Measurements from ENCODE around the gene MSANTD2.

Gene MSANTD2

DNA sequence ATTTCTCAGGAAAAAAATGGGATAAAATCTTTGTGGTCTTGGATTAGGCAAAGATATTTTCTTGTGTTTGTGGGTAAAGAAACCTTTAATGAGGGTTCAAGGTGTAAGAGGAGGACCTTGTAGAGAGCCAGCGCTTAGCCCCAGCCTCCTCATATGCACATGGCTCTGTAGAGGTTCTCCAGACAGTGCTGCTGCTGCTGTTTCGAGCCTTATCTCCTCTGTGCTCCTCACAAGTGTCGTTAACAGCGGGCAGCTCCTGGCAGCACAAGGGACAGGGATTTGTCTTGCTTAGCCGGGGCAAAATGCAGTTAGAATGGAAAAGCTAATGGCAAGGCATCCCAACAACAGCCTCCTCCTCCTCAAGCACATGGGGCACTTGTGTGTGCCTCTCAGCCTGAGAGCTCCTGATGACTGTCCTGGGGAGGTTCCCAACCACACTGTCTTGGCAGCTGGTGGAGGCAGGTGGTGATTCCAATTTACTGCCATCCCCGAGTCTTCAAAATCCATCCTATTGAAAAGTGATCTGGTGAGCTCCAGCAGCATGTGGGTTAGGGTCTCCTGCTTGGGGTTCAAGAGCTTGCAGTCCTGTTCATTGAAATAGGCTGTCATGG is 7.6 kb upstream of the MSANTD2 start (continued):
- no peak for TF ChIP-seq ZFP30 (CRISPR knock-in tag; IDR thresholded peaks at IDR 0.05)
- TF ChIP-seq ZNF565 (CRISPR knock-in tag; conservative IDR thresholded peaks at IDR 0.05; ENCODE audit: low read depth), result no peak
- TF ChIP-seq, protein P1, sequence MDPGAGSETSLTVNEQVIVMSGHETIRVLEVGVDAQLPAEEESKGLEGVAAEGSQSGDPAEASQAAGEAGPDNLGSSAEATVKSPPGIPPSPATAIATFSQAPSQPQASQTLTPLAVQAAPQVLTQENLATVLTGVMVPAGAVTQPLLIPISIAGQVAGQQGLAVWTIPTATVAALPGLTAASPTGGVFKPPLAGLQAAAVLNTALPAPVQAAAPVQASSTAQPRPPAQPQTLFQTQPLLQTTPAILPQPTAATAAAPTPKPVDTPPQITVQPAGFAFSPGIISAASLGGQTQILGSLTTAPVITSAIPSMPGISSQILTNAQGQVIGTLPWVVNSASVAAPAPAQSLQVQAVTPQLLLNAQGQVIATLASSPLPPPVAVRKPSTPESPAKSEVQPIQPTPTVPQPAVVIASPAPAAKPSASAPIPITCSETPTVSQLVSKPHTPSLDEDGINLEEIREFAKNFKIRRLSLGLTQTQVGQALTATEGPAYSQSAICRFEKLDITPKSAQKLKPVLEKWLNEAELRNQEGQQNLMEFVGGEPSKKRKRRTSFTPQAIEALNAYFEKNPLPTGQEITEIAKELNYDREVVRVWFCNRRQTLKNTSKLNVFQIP (CRISPR knock-in tag; IDR thresholded peaks at IDR 0.05; ENCODE audit: borderline replicate concordance, low read depth), result no peak
- TF ChIP-seq PPARA (CRISPR knock-in tag; IDR thresholded peaks at IDR 0.05; ENCODE audit: borderline replicate concordance), result no peak
- no peak for TF ChIP-seq ISL1 (CRISPR knock-in tag; IDR thresholded peaks at IDR 0.05)
- no peak for TF ChIP-seq GLIS3 (CRISPR knock-in tag; IDR thresholded peaks at IDR 0.05)
- TF ChIP-seq, protein P2, sequence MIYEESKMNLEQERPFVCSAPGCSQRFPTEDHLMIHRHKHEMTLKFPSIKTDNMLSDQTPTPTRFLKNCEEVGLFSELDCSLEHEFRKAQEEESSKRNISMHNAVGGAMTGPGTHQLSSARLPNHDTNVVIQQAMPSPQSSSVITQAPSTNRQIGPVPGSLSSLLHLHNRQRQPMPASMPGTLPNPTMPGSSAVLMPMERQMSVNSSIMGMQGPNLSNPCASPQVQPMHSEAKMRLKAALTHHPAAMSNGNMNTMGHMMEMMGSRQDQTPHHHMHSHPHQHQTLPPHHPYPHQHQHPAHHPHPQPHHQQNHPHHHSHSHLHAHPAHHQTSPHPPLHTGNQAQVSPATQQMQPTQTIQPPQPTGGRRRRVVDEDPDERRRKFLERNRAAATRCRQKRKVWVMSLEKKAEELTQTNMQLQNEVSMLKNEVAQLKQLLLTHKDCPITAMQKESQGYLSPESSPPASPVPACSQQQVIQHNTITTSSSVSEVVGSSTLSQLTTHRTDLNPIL (CRISPR knock-in tag; IDR thresholded peaks at IDR 0.05; ENCODE audit: low read depth), result no peak

DNA sequence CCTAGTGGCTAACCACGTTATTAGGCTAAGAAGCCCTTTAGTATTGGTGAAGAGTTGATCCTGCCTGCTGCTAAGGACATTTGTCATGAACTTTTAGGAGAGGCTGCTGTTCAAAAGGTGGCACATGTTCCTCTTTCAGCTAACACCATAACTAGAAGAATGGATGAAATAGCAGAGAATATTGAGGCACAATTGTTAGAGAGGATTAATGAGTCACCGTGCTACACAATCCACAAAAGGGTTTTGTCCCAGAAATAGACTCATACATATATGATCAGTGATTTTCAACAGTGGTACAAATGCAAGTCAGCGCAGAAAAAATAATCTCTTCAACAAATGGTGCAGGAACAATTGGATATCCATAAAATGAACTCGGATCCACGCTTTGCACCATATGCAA is 7.0 kb upstream of the MSANTD2 start:
- TF ChIP-seq CSDC2 (CRISPR knock-in tag; IDR thresholded peaks at IDR 0.05) (no peak), BACH2 (CRISPR knock-in tag; IDR thresholded peaks at IDR 0.05; ENCODE audit: borderline replicate concordance) (no peak), TOX (CRISPR knock-in tag; IDR thresholded peaks at IDR 0.05; ENCODE audit: borderline replicate concordance) (no peak), RARB (CRISPR knock-in tag; IDR thresholded peaks at IDR 0.05) (no peak), GLIS3 (CRISPR knock-in tag; IDR thresholded peaks at IDR 0.05) (no peak), ARNTL (CRISPR knock-in tag; IDR thresholded peaks at IDR 0.05; ENCODE audit: borderline replicate concordance, low read depth) (no peak), ZNF8 (CRISPR knock-in tag; IDR thresholded peaks at IDR 0.05) (no peak), ZFP3 (CRISPR knock-in tag; IDR thresholded peaks at IDR 0.05) (no peak)
- TF ChIP-seq, protein P3, sequence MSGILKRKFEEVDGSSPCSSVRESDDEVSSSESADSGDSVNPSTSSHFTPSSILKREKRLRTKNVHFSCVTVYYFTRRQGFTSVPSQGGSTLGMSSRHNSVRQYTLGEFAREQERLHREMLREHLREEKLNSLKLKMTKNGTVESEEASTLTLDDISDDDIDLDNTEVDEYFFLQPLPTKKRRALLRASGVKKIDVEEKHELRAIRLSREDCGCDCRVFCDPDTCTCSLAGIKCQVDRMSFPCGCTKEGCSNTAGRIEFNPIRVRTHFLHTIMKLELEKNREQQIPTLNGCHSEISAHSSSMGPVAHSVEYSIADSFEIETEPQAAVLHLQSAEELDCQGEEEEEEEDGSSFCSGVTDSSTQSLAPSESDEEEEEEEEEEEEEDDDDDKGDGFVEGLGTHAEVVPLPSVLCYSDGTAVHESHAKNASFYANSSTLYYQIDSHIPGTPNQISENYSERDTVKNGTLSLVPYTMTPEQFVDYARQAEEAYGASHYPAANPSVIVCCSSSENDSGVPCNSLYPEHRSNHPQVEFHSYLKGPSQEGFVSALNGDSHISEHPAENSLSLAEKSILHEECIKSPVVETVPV (CRISPR knock-in tag; IDR thresholded peaks at IDR 0.05), result no peak
- TF ChIP-seq, protein P4, sequence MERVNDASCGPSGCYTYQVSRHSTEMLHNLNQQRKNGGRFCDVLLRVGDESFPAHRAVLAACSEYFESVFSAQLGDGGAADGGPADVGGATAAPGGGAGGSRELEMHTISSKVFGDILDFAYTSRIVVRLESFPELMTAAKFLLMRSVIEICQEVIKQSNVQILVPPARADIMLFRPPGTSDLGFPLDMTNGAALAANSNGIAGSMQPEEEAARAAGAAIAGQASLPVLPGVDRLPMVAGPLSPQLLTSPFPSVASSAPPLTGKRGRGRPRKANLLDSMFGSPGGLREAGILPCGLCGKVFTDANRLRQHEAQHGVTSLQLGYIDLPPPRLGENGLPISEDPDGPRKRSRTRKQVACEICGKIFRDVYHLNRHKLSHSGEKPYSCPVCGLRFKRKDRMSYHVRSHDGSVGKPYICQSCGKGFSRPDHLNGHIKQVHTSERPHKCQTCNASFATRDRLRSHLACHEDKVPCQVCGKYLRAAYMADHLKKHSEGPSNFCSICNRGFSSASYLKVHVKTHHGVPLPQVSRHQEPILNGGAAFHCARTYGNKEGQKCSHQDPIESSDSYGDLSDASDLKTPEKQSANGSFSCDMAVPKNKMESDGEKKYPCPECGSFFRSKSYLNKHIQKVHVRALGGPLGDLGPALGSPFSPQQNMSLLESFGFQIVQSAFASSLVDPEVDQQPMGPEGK (CRISPR knock-in tag; IDR thresholded peaks at IDR 0.05; ENCODE audit: borderline replicate concordance), result no peak
- TF ChIP-seq, protein P1 (CRISPR knock-in tag; IDR thresholded peaks at IDR 0.05; ENCODE audit: borderline replicate concordance, low read depth), result no peak
- TF ChIP-seq, protein P5, sequence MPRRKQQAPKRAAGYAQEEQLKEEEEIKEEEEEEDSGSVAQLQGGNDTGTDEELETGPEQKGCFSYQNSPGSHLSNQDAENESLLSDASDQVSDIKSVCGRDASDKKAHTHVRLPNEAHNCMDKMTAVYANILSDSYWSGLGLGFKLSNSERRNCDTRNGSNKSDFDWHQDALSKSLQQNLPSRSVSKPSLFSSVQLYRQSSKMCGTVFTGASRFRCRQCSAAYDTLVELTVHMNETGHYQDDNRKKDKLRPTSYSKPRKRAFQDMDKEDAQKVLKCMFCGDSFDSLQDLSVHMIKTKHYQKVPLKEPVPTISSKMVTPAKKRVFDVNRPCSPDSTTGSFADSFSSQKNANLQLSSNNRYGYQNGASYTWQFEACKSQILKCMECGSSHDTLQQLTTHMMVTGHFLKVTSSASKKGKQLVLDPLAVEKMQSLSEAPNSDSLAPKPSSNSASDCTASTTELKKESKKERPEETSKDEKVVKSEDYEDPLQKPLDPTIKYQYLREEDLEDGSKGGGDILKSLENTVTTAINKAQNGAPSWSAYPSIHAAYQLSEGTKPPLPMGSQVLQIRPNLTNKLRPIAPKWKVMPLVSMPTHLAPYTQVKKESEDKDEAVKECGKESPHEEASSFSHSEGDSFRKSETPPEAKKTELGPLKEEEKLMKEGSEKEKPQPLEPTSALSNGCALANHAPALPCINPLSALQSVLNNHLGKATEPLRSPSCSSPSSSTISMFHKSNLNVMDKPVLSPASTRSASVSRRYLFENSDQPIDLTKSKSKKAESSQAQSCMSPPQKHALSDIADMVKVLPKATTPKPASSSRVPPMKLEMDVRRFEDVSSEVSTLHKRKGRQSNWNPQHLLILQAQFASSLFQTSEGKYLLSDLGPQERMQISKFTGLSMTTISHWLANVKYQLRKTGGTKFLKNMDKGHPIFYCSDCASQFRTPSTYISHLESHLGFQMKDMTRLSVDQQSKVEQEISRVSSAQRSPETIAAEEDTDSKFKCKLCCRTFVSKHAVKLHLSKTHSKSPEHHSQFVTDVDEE (CRISPR knock-in tag; IDR thresholded peaks at IDR 0.05), result no peak
- TF ChIP-seq, protein P2 (CRISPR knock-in tag; IDR thresholded peaks at IDR 0.05; ENCODE audit: low read depth), result no peak
- no peak for ATAC-seq

Data from SK-N-SH treated with all-trans-retinoic acid at 6 μM for 48 hours (cell line).